GM18508 (cell line): ENCODE measurements around the gene OR2A5.
"Not testable (repeated sequence)": the region's sequence is repeated elsewhere in the genome, so short reads cannot be mapped to it uniquely, and the experiment has no call there.

Experiments used
- ATAC-seq: cut with Tn5 transposase; IDR thresholded peaks from one replicate; pipeline ENCODE4 v1.9.1; 2021; ENCODE audit warnings: moderate number of reproducible peaks; ENCODE audit not compliant: insufficient read depth, unreplicated experiment

The OR2A5 gene

GRCh38 chr7:144032516-144032915 lies 16.2 kb upstream of the OR2A5 start:
- no peak for ATAC-seq

GRCh38 chr7:144032985-144033709 lies 15.6 kb upstream of the OR2A5 start:
- ATAC-seq, result no peak

GRCh38 chr7:144035385-144035784 lies 13.4 kb upstream of the OR2A5 start:
- ATAC-seq, result no peak

GRCh38 chr7:144036302-144036885 lies 12.4 kb upstream of the OR2A5 start:
- ATAC-seq, result no peak

- ATAC-seq, result no peak
These were observed 11.2 kb upstream of the OR2A5 start for GRCh38 chr7:144037414-144038035.

GRCh38 chr7:144038887-144039286 lies 9.9 kb upstream of the OR2A5 start:
- ATAC-seq, result no peak

GRCh38 chr7:144049491-144049890 lies 743 bp downstream of the OR2A5 start:
- ATAC-seq, result no peak

GRCh38 chr7:144050093-144050492 lies 1.3 kb downstream of the OR2A5 start:
- ATAC-seq, result no peak

- ATAC-seq, result not testable (repeated sequence)
These were observed 2.1 kb downstream of the OR2A5 start for GRCh38 chr7:144050884-144051283.

- no peak for ATAC-seq
These were observed 9.2 kb downstream of the OR2A5 start for GRCh38 chr7:144057954-144058353.

GRCh38 chr7:144063710-144064109 lies 15.0 kb downstream of the OR2A5 start:
- ATAC-seq, result no peak

- no peak for ATAC-seq
These were observed 20.8 kb downstream of the OR2A5 start, which contains the start of gene OR2A25 for GRCh38 chr7:144069511-144069910. OR2A25 (plus strand) TSS chr7:144069811; CDS start chr7:144074220, 4,409 bp downstream.

GRCh38 chr7:144069953-144070352 lies 21.2 kb downstream of the OR2A5 start:
- ATAC-seq, result no peak

GRCh38 chr7:144074374-144074773 lies 25.6 kb downstream of the OR2A5 start:
- ATAC-seq, result no peak

GRCh38 chr7:144085978-144086377 lies 37.2 kb downstream of the OR2A5 start, which contains the start of gene OR2A12:
OR2A12 (plus strand) TSS chr7:144086278; CDS start chr7:144095108, 8,830 bp downstream.
- no peak for ATAC-seq

GRCh38 chr7:144086730-144087129 lies 38.0 kb downstream of the OR2A5 start:
- no peak for ATAC-seq

- ATAC-seq, result no peak
These were observed 38.5 kb downstream of the OR2A5 start for GRCh38 chr7:144087230-144087629.

GRCh38 chr7:144090667-144091066 lies 41.9 kb downstream of the OR2A5 start:
- no peak for ATAC-seq

- no peak for ATAC-seq
These were observed 50.0 kb downstream of the OR2A5 start for GRCh38 chr7:144098776-144099175.

GRCh38 chr7:144100607-144101006 lies 51.9 kb downstream of the OR2A5 start:
- ATAC-seq, result no peak

- ATAC-seq, result no peak
These were observed 53.3 kb downstream of the OR2A5 start for GRCh38 chr7:144102041-144102440.
